Right cardiac atrium (tissue), 5 donors: Measurements from ENCODE around the gene NUDT3. TPM values are rescaled to one million over a fixed set of nuclear protein-coding genes. Genes with fewer than 3 reads are reported as not detected.

ENCODE experiments used
- ATAC-seq, 2 donors: fragments of 200-7000 bp; cut with Tn5 transposase; one replicate each; pipeline versions ENCODE4 v1.8.0 to v1.9.1; 2020; ENCODE audit warnings: moderate library complexity in 2 of 2, mild to moderate bottlenecking in 1 of 2
- DNase-seq, 3 donors: peaks; one replicate each; pipeline ENCODE4 v3.0.0-alpha.2; 2020
- H3K27ac ChIP-seq: one replicate; pipeline ENCODE4 v1.5.1; 2013; ENCODE audit warnings: mild to moderate bottlenecking, low read length, control low read depth, moderate library complexity
- H3K27me3 ChIP-seq: one replicate; pipeline ENCODE4 v1.6.1; 2013; ENCODE audit not compliant: control insufficient read depth, insufficient read depth
- H3K4me1 ChIP-seq: one replicate; pipeline ENCODE4 v1.6.1; 2013; ENCODE audit warnings: low read length; ENCODE audit not compliant: control insufficient read depth, insufficient read depth
- H3K4me3 ChIP-seq: one replicate; pipeline ENCODE4 v1.5.1; 2013; ENCODE audit warnings: low read length, control low read depth
- H3K9me3 ChIP-seq: one replicate; pipeline ENCODE4 v1.6.1; 2013; ENCODE audit warnings: low read length; ENCODE audit not compliant: control insufficient read depth
- WGBS: extraction: QIAGEN DNeasy Blood & Tissue Kit; methylation state at CpG from one replicate; pipeline ENCODE4 v1.1.7; 2013; 5-methylcytosine and 5-hydroxymethylcytosine counted together
- intact Hi-C, 4 donors: fragments of 100-400 bp; cut with DNase I; formaldehyde crosslinking; loops; one replicate each; pipeline versions ENCODE4 v1.11.0 to v1.14.0; 2022 to 2023
- microRNA-seq, 2 donors: library from miRNA; unstranded; fragments of <30 nt; microRNA quantifications; one replicate each; pipeline ENCODE4 v1.2.0, GENCODE V29; 2020 to 2021
- polyA plus RNA-seq: library from polyadenylated mRNA; stranded (reverse); fragments of 200-250 nt; gene quantifications from one replicate; pipeline ENCODE4 v1.2.3, GENCODE V29; 2013
- total RNA-seq, 4 donors: library from RNA; stranded (reverse); fragmentation: NEBNext Ultra II Directional; extraction: Animal tissue kit (Norgen Biotek cat#: 25700); gene quantifications; one replicate each; pipeline ENCODE4 v1.2.1, GENCODE V29; 2021
- donor health status: healthy with polysubstance abuse.
- donor health status: DM: no; HTN: yes; CAD: no.
- donor health status: DM: no; HTN: no; CAD: no.
- donor health status: DM: no; HTN: yes; CAD: no; lungs with severe emphysema.
- donor health status: DM: yes; HTN: yes; CAD: no.

Gene NUDT3
- total and polyA plus RNA-seq, 5 donors = 22.0 to 67.1 (median 51.5) TPM

GRCh38 chr6:34230653-34231371, 161.7 kb downstream of the NUDT3 start:
- DNase-seq = no peak
- intact Hi-C loops = loop anchor here in 1 of 4 donors (5.0 kb wide), 1 partner anchor 34 kb away; no protein-coding TSS in a partner anchor
- 75% methylated on average over 5 of the region's 5 CpGs for WGBS
- no peaks in the 10 kb centered on the region for H3K4me1 ChIP-seq
- H3K27ac ChIP-seq = no peak overlapping the region
- no peaks in the 10 kb centered on the region for H3K27me3 ChIP-seq
- no peak overlapping the region for H3K4me3 ChIP-seq
- H3K9me3 ChIP-seq = no peaks in the 10 kb centered on the region
- no peak for ATAC-seq

- DNase-seq (no peak), ATAC-seq (no peak)
- no peak overlapping the region for H3K4me3 ChIP-seq
- H3K27me3 ChIP-seq = no peaks in the 10 kb centered on the region
- WGBS = 89% methylated on average over 8 of the region's 8 CpGs
- intact Hi-C loops = loop anchor here in 1 of 4 donors (5.0 kb wide), 1 partner anchor 33 kb away; no protein-coding TSS in a partner anchor
- H3K27ac ChIP-seq = no peak overlapping the region
- H3K4me1 ChIP-seq = no peaks in the 10 kb centered on the region
- H3K9me3 ChIP-seq = no peaks in the 10 kb centered on the region
Measured at GRCh38 chr6:34229877-34230276, 162.6 kb downstream of the NUDT3 start.

Small RNA genes within 50 kb of the gene (microRNA-seq; reads per million reads assigned to microRNA genes)
- 0 reads per million in 2 donors for gene MIR6835

Other genes with a start within 250 kb of the NUDT3 start
- gene GRM4, start 246.6 kb downstream of the NUDT3 start, total RNA-seq = not detected
- gene GRM4, start 246.6 kb downstream of the NUDT3 start, polyA plus RNA-seq = not detected
- gene HMGA1, start 155.8 kb downstream of the NUDT3 start, total RNA-seq = 10 to 100 TPM; 34.5 to 43.0 (median 39.0) TPM
- 29.7 TPM for gene HMGA1, start 155.8 kb downstream of the NUDT3 start, polyA plus RNA-seq
- 10 to 100 TPM; 17.0 to 25.5 (median 22.4) TPM for gene SMIM29, start 143.7 kb downstream of the NUDT3 start, total RNA-seq
- gene SMIM29, start 143.7 kb downstream of the NUDT3 start, polyA plus RNA-seq = 34.8 TPM
- gene RPS10, start 33.4 kb upstream of the NUDT3 start, total RNA-seq = 100 to 1,000 TPM; 730 to 882 (median 787) TPM
- gene RPS10, start 33.4 kb upstream of the NUDT3 start, polyA plus RNA-seq = 1,117 TPM
- gene PACSIN1, start 73.4 kb upstream of the NUDT3 start, total RNA-seq = 10 to 100 TPM in 1 of 4 donors, 1 to 10 TPM in 3; 2.5 to 11.9 (median 9.8) TPM
- gene PACSIN1, start 73.4 kb upstream of the NUDT3 start, polyA plus RNA-seq = 14.0 TPM
- under 1 TPM in 2 of 4 donors, not detected in 2; 0.11 to 0.17 TPM for gene SPDEF, start 163.7 kb upstream of the NUDT3 start, total RNA-seq
- gene SPDEF, start 163.7 kb upstream of the NUDT3 start, polyA plus RNA-seq = 0.14 TPM